ENCODE measurements around the gene PDE9A. TPM values are rescaled to one million over a fixed set of nuclear protein-coding genes. Genes with fewer than 3 reads are reported as not detected.
A peak's percentile ranks its signal among the peaks of the same experiment; 100 is the strongest.

PDE9A gene
- total and polyA plus RNA-seq, 10 donors, result 7.9 to 45.5 (median 23.8) TPM

DNA sequence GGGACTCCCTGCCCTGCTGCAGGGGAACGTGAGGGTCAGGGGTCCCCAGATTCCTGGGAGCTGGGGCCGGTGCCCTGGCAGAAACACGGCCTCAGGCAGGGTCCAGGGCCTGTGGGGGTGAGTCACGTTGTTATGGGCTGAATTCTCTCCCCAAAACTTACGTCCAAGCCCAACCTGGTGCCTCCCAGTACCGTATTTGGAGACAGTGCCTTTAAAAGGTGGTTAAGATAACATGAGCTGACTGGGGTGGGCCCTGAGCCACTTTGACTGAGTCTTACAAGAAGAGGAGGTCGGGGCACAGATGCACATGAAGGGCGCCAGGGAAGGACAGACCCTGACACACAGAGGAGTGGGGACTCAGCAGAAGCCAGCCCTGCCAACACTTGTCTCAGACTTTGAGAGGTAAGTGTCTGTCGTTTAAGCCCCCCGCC lies 126.0 kb downstream of the PDE9A start:
- Histone ChIP-seq H3K36me3 (peaks cover 0 to 7% (median 0%) of the 10 kb centered on the region in 6 donors), H3K27ac (peak overlapping the region in 3 of 8 donors; percentile 13 to 42 (median 27)), H3K4me3 (no peak overlapping the region), H3K9me3 (no peaks in the 10 kb centered on the region), H3K4me1 (peaks cover 16 to 64% (median 40%) of the 10 kb centered on the region in 6 donors), H3K27me3 (replicated peaks in 1 of 7) (peaks cover 0 to 54% (median 9%) of the 10 kb centered on the region in 7 donors)
- WGBS, 5 donors, result 71 to 85% (median 81%) methylated on average over 7 to 10 of the region's 10 CpGs
- TF ChIP-seq, protein P1, sequence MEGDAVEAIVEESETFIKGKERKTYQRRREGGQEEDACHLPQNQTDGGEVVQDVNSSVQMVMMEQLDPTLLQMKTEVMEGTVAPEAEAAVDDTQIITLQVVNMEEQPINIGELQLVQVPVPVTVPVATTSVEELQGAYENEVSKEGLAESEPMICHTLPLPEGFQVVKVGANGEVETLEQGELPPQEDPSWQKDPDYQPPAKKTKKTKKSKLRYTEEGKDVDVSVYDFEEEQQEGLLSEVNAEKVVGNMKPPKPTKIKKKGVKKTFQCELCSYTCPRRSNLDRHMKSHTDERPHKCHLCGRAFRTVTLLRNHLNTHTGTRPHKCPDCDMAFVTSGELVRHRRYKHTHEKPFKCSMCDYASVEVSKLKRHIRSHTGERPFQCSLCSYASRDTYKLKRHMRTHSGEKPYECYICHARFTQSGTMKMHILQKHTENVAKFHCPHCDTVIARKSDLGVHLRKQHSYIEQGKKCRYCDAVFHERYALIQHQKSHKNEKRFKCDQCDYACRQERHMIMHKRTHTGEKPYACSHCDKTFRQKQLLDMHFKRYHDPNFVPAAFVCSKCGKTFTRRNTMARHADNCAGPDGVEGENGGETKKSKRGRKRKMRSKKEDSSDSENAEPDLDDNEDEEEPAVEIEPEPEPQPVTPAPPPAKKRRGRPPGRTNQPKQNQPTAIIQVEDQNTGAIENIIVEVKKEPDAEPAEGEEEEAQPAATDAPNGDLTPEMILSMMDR (IDR thresholded peaks at IDR 0.05 in 8 of 11, conservative IDR thresholded peaks at IDR 0.05 in 3 of 11), result no peak
- TF ChIP-seq POLR2A (IDR thresholded peaks at IDR 0.05) (no peak), POLR2AphosphoS5 (IDR thresholded peaks at IDR 0.05) (no peak)
- intact Hi-C loops (cut with DNase I; ENCODE audit: low total_unique reads), result no loop called here
- peak; percentile 70 for DNase-seq

DNA sequence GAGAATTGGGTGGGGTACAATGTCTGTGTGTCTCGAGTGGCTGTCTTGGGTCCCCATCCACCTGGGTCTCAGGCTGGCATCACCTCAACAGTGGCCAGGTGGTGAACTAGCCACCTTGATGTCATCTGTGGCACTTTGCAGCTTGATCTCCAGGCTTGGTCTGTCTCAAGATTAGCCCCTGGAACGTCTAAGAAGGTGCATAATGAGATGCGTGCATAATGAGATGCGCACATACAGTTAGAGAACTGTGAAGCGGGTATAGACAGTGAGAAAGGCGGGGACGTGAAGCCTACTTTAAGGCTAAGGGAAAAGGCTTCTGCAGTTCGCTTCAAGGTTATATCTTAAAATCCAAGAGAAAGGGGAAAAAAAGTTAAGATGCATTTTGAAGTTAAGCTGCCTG lies 127.2 kb downstream of the PDE9A start:
- Histone ChIP-seq H3K4me3 (no peak overlapping the region), H3K27me3 (replicated peaks in 1 of 7) (peaks cover 0 to 54% (median 9%) of the 10 kb centered on the region in 7 donors), H3K36me3 (peaks cover 0 to 4% (median 0%) of the 10 kb centered on the region in 6 donors), H3K27ac (peak overlapping the region in 5 of 8 donors; percentile 46 to 91 (median 83)), H3K4me1 (peaks cover 16 to 72% (median 45%) of the 10 kb centered on the region in 6 donors), H3K9me3 (no peaks in the 10 kb centered on the region)
- DNase-seq, result no peak
- TF ChIP-seq, protein P1 (IDR thresholded peaks at IDR 0.05 in 8 of 11, conservative IDR thresholded peaks at IDR 0.05 in 3 of 11), result no peak
- no peak for TF ChIP-seq POLR2A (IDR thresholded peaks at IDR 0.05)
- no peak for TF ChIP-seq POLR2AphosphoS5 (IDR thresholded peaks at IDR 0.05)
- intact Hi-C loops (cut with DNase I; ENCODE audit: low total_unique reads), result no loop called here
- WGBS, 5 donors, result 49 to 70% (median 61%) methylated on average over 8 of the region's 8 CpGs

DNA sequence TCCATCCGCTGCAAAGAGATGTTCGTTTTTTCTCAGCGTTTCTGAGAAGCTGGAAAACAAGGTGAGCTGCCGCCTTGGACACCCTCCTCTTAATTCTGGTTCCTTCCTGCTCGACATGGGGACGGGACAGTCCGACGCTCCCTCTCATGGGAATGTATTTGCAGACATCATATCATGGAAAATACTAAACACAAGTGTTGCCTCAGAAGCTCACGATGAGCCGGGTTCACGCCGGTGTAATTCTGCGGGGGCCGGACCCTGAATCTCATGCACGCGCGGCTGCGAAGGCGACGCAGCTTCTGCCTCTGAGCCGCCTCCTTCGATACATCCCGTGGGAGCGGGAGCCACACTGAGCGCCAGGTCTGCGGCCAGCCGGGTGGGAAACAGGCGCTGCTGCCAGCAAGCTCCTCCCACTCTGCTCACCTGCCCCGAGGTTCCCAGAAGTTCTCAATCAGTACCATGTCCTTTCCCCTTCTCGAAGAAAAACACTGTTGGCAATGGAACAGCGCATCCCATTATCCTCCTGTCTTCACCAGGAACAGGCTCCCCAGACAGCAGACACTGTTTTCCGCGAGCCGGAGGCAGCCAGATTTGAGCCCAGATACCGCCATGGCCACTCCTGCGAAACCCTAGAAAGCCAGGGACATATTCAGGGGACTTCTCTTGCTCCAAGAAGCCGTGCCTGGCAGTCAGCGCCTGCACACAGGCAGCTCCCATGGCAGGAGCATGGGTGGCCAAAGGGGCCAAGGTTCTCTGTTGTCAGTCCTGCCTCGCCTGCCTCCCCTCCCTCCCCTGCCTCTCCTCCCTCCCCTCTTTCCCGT lies 127.9 kb downstream of the PDE9A start:
- 17 to 31% (median 28%) methylated on average over 31 to 40 of the region's 40 CpGs for WGBS, 5 donors
- DNase-seq, result peak; percentile 80
- peak overlapping the region; percentile 10 to 93 (median 80) for H3K27ac ChIP-seq
- H3K4me3 ChIP-seq, result peak overlapping the region in 4 of 8 donors; percentile 13 to 46 (median 20)
- H3K36me3 ChIP-seq, result no peaks in the 10 kb centered on the region
- H3K9me3 ChIP-seq, result no peaks in the 10 kb centered on the region
- peaks cover 16 to 72% (median 45%) of the 10 kb centered on the region in 6 donors for H3K4me1 ChIP-seq
- no peak for TF ChIP-seq POLR2A (IDR thresholded peaks at IDR 0.05)
- peak in 2 of 3 donors; percentile 41 to 42 for TF ChIP-seq POLR2AphosphoS5 (IDR thresholded peaks at IDR 0.05)
- intact Hi-C loops (cut with DNase I; ENCODE audit: low total_unique reads), result no loop called here
- H3K27me3 ChIP-seq (replicated peaks in 1 of 7), result peaks cover 0 to 54% (median 9%) of the 10 kb centered on the region in 7 donors

DNA sequence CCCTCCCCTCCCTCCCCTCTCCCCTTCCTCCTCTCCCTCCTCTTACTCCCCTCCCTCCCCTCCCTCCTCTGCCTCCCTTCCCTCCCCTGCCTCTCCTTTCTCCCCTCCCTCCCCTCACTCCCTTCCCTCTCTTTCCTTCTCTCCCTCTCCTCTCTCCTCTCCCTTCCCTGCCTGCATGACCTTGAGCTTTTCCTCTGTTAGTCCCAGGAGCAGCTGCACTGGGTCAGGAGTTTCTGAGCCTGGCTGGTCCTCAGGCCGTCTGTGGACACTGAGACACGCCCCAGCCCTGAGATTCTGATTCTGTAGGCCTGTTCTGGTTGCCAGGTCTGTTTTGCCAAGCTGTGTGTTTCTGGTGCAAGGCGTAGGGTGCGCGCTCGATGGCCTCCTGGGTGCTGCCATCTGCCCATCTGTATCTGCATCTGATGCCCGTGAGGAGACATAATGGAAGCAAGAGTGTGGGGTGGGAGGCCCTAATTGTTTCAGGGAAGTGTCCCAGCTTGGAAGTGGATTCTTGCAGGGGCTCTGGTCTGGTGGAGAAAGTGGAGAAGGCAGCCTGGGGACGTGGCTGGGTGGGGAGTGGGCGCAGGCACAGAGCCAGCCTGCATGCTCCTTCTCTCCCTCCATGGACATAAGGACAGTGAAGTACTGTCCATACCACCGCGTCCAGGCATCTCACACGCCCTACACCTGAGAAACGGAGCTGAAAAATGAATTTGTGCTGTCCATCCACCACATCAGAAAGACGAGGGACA lies 128.7 kb downstream of the PDE9A start:
- H3K27ac ChIP-seq, result peak overlapping the region; percentile 29 to 93 (median 86)
- TF ChIP-seq POLR2A (IDR thresholded peaks at IDR 0.05) (no peak), POLR2AphosphoS5 (IDR thresholded peaks at IDR 0.05) (peak in 2 of 3 donors; percentile 18 to 33)
- no peak overlapping the region for H3K4me3 ChIP-seq
- H3K9me3 ChIP-seq, result peaks cover 0 to 4% (median 0%) of the 10 kb centered on the region in 8 donors
- no peaks in the 10 kb centered on the region for H3K36me3 ChIP-seq
- intact Hi-C loops (cut with DNase I; ENCODE audit: low total_unique reads), result no loop called here
- H3K4me1 ChIP-seq, result peaks cover 16 to 72% (median 45%) of the 10 kb centered on the region in 6 donors
- peaks cover 0 to 52% (median 9%) of the 10 kb centered on the region in 7 donors for H3K27me3 ChIP-seq (replicated peaks in 1 of 7)
- WGBS, 5 donors, result 77 to 84% (median 79%) methylated on average over 14 of the region's 14 CpGs
- DNase-seq, result peak; percentile 74

Measured in spleen (tissue), 11 donors.